Left ventricle myocardium superior (tissue), 1 donor: ENCODE data around the gene MAP3K13. TPM values are rescaled to one million over a fixed set of nuclear protein-coding genes. Genes with fewer than 3 reads are reported as not detected.
A peak's percentile ranks its signal among the peaks of the same experiment; 100 is the strongest.

Experiments used
- ATAC-seq: fragments of 200-7000 bp; cut with Tn5 transposase; one replicate; pipeline ENCODE4 v1.9.1; 2020; ENCODE audit warnings: mild to moderate bottlenecking, moderate library complexity
- DNase-seq: peaks from one replicate; pipeline ENCODE4 v3.0.0-alpha.2; 2020
- intact Hi-C: fragments of 100-400 bp; cut with micrococcal nuclease; formaldehyde crosslinking; loops from one replicate; pipeline ENCODE4 v1.11.0; 2022
- total RNA-seq: library from RNA; stranded (reverse); fragmentation: NEBNext Ultra II Directional; extraction: Animal tissue kit (Norgen Biotek cat#: 25700); gene quantifications from one replicate; pipeline ENCODE4 v1.2.1, GENCODE V29; 2021
- donor health status: DM: no; HTN: yes; CAD: no; lungs with severe emphysema.

Gene MAP3K13
- total RNA-seq, 1 donor from 2014 or later: 8.0 TPM

GRCh38 chr3:185489462-185489861 lies 126.5 kb downstream of the MAP3K13 start:
- intact Hi-C loops: no loop called here
- ATAC-seq: no peak
- no peak for DNase-seq

- ATAC-seq (no peak), DNase-seq (no peak)
- intact Hi-C loops: no loop called here
These were observed 127.3 kb downstream of the MAP3K13 start for GRCh38 chr3:185490241-185490640.

- DNase-seq: peak; percentile 96
- peak; percentile 99 for ATAC-seq
- intact Hi-C loops: no loop called here
These were observed 135.8 kb downstream of the MAP3K13 start, which contains the start of gene TMEM41A for GRCh38 chr3:185498503-185499396. TSS of gene TMEM41A (minus strand) at chr3:185499035. CDS start at chr3:185498961, 74 bp downstream.

- ATAC-seq (peak; percentile 38), DNase-seq (peak; percentile 53)
- intact Hi-C loops: no loop called here
These were observed 140.1 kb downstream of the MAP3K13 start for GRCh38 chr3:185502987-185503386.

GRCh38 chr3:185503521-185503920 lies 140.6 kb downstream of the MAP3K13 start:
- ATAC-seq: no peak
- no peak for DNase-seq
- intact Hi-C loops: no loop called here

- intact Hi-C loops: no loop called here
- ATAC-seq (no peak), DNase-seq (no peak)
These were observed 141.7 kb downstream of the MAP3K13 start for GRCh38 chr3:185504636-185505035.

GRCh38 chr3:185507883-185508282 lies 144.9 kb downstream of the MAP3K13 start:
- ATAC-seq (no peak), DNase-seq (no peak)
- intact Hi-C loops: no loop called here

GRCh38 chr3:185508335-185508991 lies 145.5 kb downstream of the MAP3K13 start:
- intact Hi-C loops: no loop called here
- DNase-seq (peak; percentile 46), ATAC-seq (peak; percentile 76)

- intact Hi-C loops: no loop called here
These were observed 148.8 kb downstream of the MAP3K13 start for GRCh38 chr3:185511711-185512110.

GRCh38 chr3:185517387-185518130 lies 154.6 kb downstream of the MAP3K13 start:
- DNase-seq (no peak), ATAC-seq (no peak)
- intact Hi-C loops: no loop called here

More at GRCh38 chr3:185511711-185512110, 148.8 kb downstream of the MAP3K13 start:
- DNase-seq (no peak), ATAC-seq (no peak)

- DNase-seq (no peak), ATAC-seq (no peak)
- intact Hi-C loops: no loop called here
These were observed 156.1 kb downstream of the MAP3K13 start for GRCh38 chr3:185519021-185519420.

- DNase-seq (peak; percentile 61), ATAC-seq (peak; percentile 97)
- intact Hi-C loops: no loop called here
These were observed 158.6 kb downstream of the MAP3K13 start for GRCh38 chr3:185521349-185522138.

- DNase-seq (no peak), ATAC-seq (no peak)
- intact Hi-C loops: no loop called here
These were observed 163.5 kb downstream of the MAP3K13 start for GRCh38 chr3:185526349-185526951.

GRCh38 chr3:185527364-185527763 lies 164.4 kb downstream of the MAP3K13 start:
- intact Hi-C loops: no loop called here
- ATAC-seq (no peak), DNase-seq (no peak)

- ATAC-seq: no peak
- intact Hi-C loops: no loop called here
- no peak for DNase-seq
These were observed 165.6 kb downstream of the MAP3K13 start for GRCh38 chr3:185528532-185528931.

- intact Hi-C loops: no loop called here
- ATAC-seq: no peak
- DNase-seq: no peak
These were observed 167.9 kb downstream of the MAP3K13 start for GRCh38 chr3:185530856-185531255.

- no peak for DNase-seq
These were observed 170.0 kb downstream of the MAP3K13 start for GRCh38 chr3:185532901-185533300.

GRCh38 chr3:185534511-185534910 lies 171.6 kb downstream of the MAP3K13 start:
- DNase-seq: no peak
- ATAC-seq: no peak
- intact Hi-C loops: no loop called here

More at GRCh38 chr3:185532901-185533300, 170.0 kb downstream of the MAP3K13 start:
- no peak for ATAC-seq
- intact Hi-C loops: no loop called here
